Neuronal stem cell (in vitro differentiated cells): Measurements from ENCODE around the gene MYBBP1A.

Source experiments
- DNase-seq: peaks from one replicate; pipeline ENCODE4 v3.0.0-alpha.2; 2013; ENCODE audit warnings: low spot score
- H2AFZ ChIP-seq: one replicate; pipeline ENCODE4 v1.6.1; 2013; ENCODE audit warnings: mild to moderate bottlenecking, low read length, inconsistent platforms
- H2AK5ac ChIP-seq: 2 replicates; pipeline ENCODE4 v1.6.1; 2013; ENCODE audit warnings: low read depth, mild to moderate bottlenecking, inconsistent platforms, low read length, moderate library complexity, mixed read lengths
- H2BK120ac ChIP-seq: 2 replicates; pipeline ENCODE4 v1.6.1; 2013; ENCODE audit warnings: low read depth, mild to moderate bottlenecking, inconsistent platforms, low read length, moderate library complexity, mixed read lengths
- H2BK12ac ChIP-seq: one replicate; pipeline ENCODE4 v1.6.1; 2013; ENCODE audit warnings: low read length, inconsistent platforms
- H2BK15ac ChIP-seq: 2 replicates; pipeline ENCODE4 v1.6.1; 2013; ENCODE audit warnings: mild to moderate bottlenecking, low read length, inconsistent platforms, mixed read lengths
- H2BK5ac ChIP-seq: one replicate; pipeline ENCODE4 v1.6.1; 2013; ENCODE audit warnings: inconsistent platforms, mild to moderate bottlenecking, low read length, moderate library complexity
- H3K14ac ChIP-seq: one replicate; pipeline ENCODE4 v1.6.1; 2013; ENCODE audit warnings: low read length, inconsistent platforms
- H3K18ac ChIP-seq: 2 replicates; pipeline ENCODE4 v1.6.1; 2013; ENCODE audit warnings: low read length, inconsistent platforms
- H3K23ac ChIP-seq: 2 replicates; pipeline ENCODE4 v1.6.1; 2013; ENCODE audit warnings: low read depth, mild to moderate bottlenecking, mixed read lengths, low read length, inconsistent platforms; ENCODE audit not compliant: poor library complexity
- H3K27ac ChIP-seq: replicated peaks from 3 replicates; pipeline ENCODE4 v1.5.1; 2013; ENCODE audit warnings: low read length, inconsistent platforms
- H3K27me3 ChIP-seq, 3 experiments: 2 replicates each; pipeline ENCODE4 v1.6.1; 2013; ENCODE audit warnings: low read length in 3 of 3, mild to moderate bottlenecking in 2 of 3, inconsistent platforms in 1 of 3, low read depth in 1 of 3, mixed read lengths in 1 of 3, moderate library complexity in 1 of 3; ENCODE audit not compliant: control insufficient read depth in 3 of 3, insufficient read depth in 3 of 3
- H3K36me3 ChIP-seq, 2 donors: replicated peaks in 1 of 2; 2 replicates each; pipeline ENCODE4 v1.6.1; 2013; ENCODE audit warnings: low read length in 2 of 2; ENCODE audit not compliant: control insufficient read depth in 2 of 2, insufficient read depth in 2 of 2
- H3K4ac ChIP-seq: 2 replicates; pipeline ENCODE4 v1.6.1; 2013; ENCODE audit warnings: inconsistent platforms, mild to moderate bottlenecking, low read length, moderate library complexity
- H3K4me1 ChIP-seq, 2 donors: 1 replicate in 1 of 2; 2 replicates in 1 of 2; pipeline ENCODE4 v1.6.1; 2013; ENCODE audit warnings: low read length in 2 of 2, low read depth in 1 of 2; ENCODE audit not compliant: control insufficient read depth in 2 of 2, insufficient read depth in 1 of 2
- H3K4me2 ChIP-seq: one replicate; pipeline ENCODE4 v1.6.1; 2013; ENCODE audit warnings: mild to moderate bottlenecking, low read length, inconsistent platforms; ENCODE audit not compliant: insufficient read depth, poor library complexity, severe bottlenecking
- H3K4me3 ChIP-seq, 2 donors: 2 replicates each; pipeline ENCODE4 v1.5.1; 2013; ENCODE audit warnings: low read length in 2 of 2, mild to moderate bottlenecking in 2 of 2, inconsistent platforms in 1 of 2, moderate library complexity in 1 of 2
- H3K79me1 ChIP-seq: one replicate; pipeline ENCODE4 v1.6.1; 2013; ENCODE audit warnings: low read depth, mild to moderate bottlenecking, inconsistent platforms, low read length, moderate library complexity
- H3K9ac ChIP-seq: one replicate; pipeline ENCODE4 v1.6.1; 2013; ENCODE audit warnings: mild to moderate bottlenecking, low read depth, low read length, inconsistent platforms; ENCODE audit not compliant: poor library complexity
- H3K9me3 ChIP-seq, 2 donors: replicated peaks in 1 of 2; 2 replicates each; pipeline versions ENCODE3 to v1.6.1; 2013; ENCODE audit warnings: low read length in 2 of 2, mild to moderate bottlenecking in 2 of 2, inconsistent platforms in 1 of 2, low read depth in 1 of 2, mixed read lengths in 1 of 2, moderate library complexity in 1 of 2; ENCODE audit not compliant: control insufficient read depth in 2 of 2, insufficient read depth in 1 of 2
- H4K8ac ChIP-seq: one replicate; pipeline ENCODE4 v1.6.1; 2013; ENCODE audit warnings: low read depth, mild to moderate bottlenecking, inconsistent platforms, low read length, moderate library complexity
- H4K91ac ChIP-seq: one replicate; pipeline ENCODE4 v1.6.1; 2013; ENCODE audit warnings: low read length, low read depth, mild to moderate bottlenecking, inconsistent platforms; ENCODE audit not compliant: poor library complexity
- WGBS, 2 donors: extraction: QIAGEN DNeasy Blood & Tissue Kit; methylation state at CpG; one replicate each; pipeline ENCODE4 v1.1.7; 2013; ENCODE audit warnings: missing lambda C conversion rate in 2 of 2, mixed read lengths in 1 of 2; ENCODE audit not compliant: insufficient read length in 2 of 2, insufficient replicate concordance in 1 of 2; ENCODE audit errors: extremely low coverage in 2 of 2; 5-methylcytosine and 5-hydroxymethylcytosine counted together

The MYBBP1A gene

DNA sequence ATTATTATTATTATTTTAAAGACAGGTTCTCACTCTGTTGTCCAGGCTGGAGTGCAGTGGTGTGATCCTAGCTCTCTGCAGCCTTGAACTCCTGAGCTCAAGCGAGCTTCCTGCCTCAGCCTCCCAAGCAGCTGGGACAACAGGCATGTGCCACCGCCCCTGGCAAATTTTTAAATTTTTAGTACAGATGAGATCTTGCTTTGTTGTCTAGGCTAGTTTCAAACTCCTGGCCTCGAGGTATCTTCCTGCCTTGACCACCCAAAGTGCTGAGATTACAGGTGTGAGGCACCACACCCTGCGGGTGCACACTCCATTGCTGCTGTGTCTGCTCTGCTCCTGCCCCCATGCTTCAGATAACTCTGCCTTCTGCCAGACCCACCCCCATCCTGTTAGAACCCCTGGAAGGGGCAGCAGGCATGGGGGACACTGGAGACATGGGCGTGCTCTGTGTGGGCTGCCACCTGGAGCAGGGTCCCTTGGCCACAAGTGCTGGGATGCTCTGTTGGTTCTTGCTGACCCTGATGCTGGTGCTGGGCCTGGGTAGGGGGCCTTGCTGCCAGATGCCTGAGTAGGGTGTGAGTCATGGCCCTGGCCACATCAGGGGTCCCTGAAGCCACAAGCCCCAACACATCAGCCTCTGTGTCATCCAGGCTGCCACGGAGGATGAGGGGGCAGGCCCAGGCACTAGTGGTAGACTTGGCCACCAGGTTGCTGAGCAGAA, 2.6 kb upstream of the MYBBP1A start:
- no peak overlapping the region for H3K4me3 ChIP-seq
- no peaks in the 10 kb centered on the region for H3K9me3 ChIP-seq
- peak overlapping the region; percentile 71 for H3K14ac ChIP-seq
- H3K27me3 ChIP-seq = peaks cover 0 to 13% (median 0%) of the 10 kb centered on the region in 3 experiments
- no peak overlapping the region for H4K8ac ChIP-seq
- H3K4me1 ChIP-seq = peaks cover 13 to 32% of the 10 kb centered on the region in 2 donors
- peak overlapping the region; percentile 14 for H3K23ac ChIP-seq
- H4K91ac ChIP-seq = no peak overlapping the region
- H3K9ac ChIP-seq = peak overlapping the region; percentile 63
- peak overlapping the region; percentile 83 for H2AK5ac ChIP-seq
- H2BK12ac ChIP-seq = peak overlapping the region; percentile 44
- peak overlapping the region; percentile 47 for H3K4ac ChIP-seq
- H3K79me1 ChIP-seq = peaks cover 4% of the 10 kb centered on the region
- H2BK15ac ChIP-seq = peak overlapping the region; percentile 54
- H3K27ac ChIP-seq = no peak overlapping the region
- WGBS, 2 donors = no CpG with 5 or more reads among the region's 6 CpGs
- no peak overlapping the region for H2AFZ ChIP-seq
- DNase-seq = no peak
- peaks cover 6 to 14% of the 10 kb centered on the region in 2 donors for H3K36me3 ChIP-seq
- peak overlapping the region; percentile 19 for H3K18ac ChIP-seq
- H3K4me2 ChIP-seq = no peak overlapping the region
- no peak overlapping the region for H2BK120ac ChIP-seq
- H2BK5ac ChIP-seq = no peak overlapping the region

DNA sequence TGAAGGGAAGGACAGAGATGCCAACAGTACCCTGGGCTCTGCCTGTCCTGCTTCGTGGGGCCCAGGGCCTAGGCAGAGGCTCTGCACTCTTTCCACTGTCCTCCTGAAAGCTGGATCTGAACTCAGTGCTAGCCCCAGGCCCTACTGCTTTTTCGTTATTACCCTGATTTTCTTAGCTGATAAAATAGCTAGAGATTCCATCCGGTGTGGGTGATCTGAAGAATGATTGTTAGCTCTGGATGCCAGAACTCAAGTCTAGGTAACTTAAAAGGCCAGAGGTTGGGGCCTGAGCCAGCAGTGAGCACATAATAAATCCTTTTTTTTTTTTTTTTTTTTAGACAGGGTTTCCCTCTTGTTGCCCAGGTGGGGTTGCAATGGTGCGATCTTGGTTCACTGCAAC, 1.8 kb upstream of the MYBBP1A start:
- H2AK5ac ChIP-seq = peak overlapping the region; percentile 12
- H3K9me3 ChIP-seq = no peaks in the 10 kb centered on the region
- H3K79me1 ChIP-seq = peaks cover 4% of the 10 kb centered on the region
- no peak overlapping the region for H3K9ac ChIP-seq
- no peak for DNase-seq
- H3K23ac ChIP-seq = no peak overlapping the region
- no peak overlapping the region for H2AFZ ChIP-seq
- H4K8ac ChIP-seq = no peak overlapping the region
- H3K4ac ChIP-seq = no peak overlapping the region
- no peak overlapping the region for H2BK12ac ChIP-seq
- H2BK120ac ChIP-seq = no peak overlapping the region
- H3K27ac ChIP-seq = no peak overlapping the region
- WGBS, 2 donors = no CpG with 5 or more reads among the region's 4 CpGs
- no peak overlapping the region for H3K4me2 ChIP-seq
- H3K36me3 ChIP-seq = peaks cover 12 to 21% of the 10 kb centered on the region in 2 donors
- peaks cover 0 to 5% (median 0%) of the 10 kb centered on the region in 3 experiments for H3K27me3 ChIP-seq
- H2BK15ac ChIP-seq = no peak overlapping the region
- no peak overlapping the region for H4K91ac ChIP-seq
- H2BK5ac ChIP-seq = no peak overlapping the region
- no peak overlapping the region for H3K4me3 ChIP-seq
- peaks cover 13 to 32% of the 10 kb centered on the region in 2 donors for H3K4me1 ChIP-seq
- no peak overlapping the region for H3K14ac ChIP-seq
- no peak overlapping the region for H3K18ac ChIP-seq

DNA sequence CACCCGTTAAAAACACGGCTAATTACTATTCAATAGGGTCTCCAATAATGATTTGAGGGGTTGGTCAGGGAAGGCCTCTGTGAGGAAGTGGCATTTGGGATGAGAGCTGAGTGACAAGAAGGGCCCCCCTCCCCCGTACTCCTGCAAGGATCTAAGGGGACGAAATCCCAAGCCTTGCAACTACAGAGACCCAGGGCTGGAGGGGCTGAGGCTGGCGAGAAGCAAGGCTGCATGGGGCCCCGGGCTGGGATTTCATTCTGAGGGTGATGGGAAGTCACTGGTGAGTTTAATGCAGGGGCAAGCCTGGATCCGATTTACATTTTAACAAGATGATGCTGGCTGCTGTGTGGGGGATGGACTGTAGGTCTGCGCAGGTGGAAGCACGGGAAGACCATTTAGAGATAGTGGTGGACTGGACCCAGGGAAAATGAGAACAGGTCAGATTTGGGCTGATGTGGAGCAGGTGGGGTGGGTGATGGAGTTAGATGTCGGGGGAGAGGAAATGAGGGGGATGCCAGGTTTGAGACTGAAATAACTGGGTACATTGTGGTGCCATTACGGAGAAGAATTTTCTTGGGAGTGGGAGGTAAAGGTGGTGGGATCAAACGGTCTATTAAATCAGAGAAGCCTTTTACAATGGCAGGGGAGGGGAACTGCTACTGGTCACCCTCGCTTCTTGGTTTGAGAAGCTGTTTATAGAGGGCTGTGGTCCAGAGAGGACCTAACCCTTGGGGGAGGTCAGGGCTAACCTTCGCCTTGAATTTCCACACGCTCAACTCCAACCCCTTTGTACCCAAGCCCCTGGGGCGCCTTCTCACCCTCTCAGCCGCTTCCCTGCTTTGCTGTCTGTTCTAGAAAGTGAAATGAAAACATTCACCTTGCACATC, 932 bp upstream of the MYBBP1A start:
- H2BK12ac ChIP-seq = no peak overlapping the region
- peak overlapping the region; percentile 79 for H3K18ac ChIP-seq
- no peak overlapping the region for H3K14ac ChIP-seq
- peaks cover 17 to 28% of the 10 kb centered on the region in 2 donors for H3K36me3 ChIP-seq
- DNase-seq = no peak
- H4K91ac ChIP-seq = no peak overlapping the region
- peaks cover 13 to 32% of the 10 kb centered on the region in 2 donors for H3K4me1 ChIP-seq
- peak overlapping the region; percentile 83 for H2AK5ac ChIP-seq
- H3K27ac ChIP-seq = peak overlapping the region; percentile 86
- peak overlapping the region; percentile 64 for H3K9ac ChIP-seq
- peak overlapping the region; percentile 93 for H2AFZ ChIP-seq
- H3K23ac ChIP-seq = no peak overlapping the region
- H2BK15ac ChIP-seq = no peak overlapping the region
- peak overlapping the region; percentile 38 for H3K4ac ChIP-seq
- peak overlapping the region; percentile 79 for H3K4me2 ChIP-seq
- peak overlapping the region; percentile 52 for H4K8ac ChIP-seq
- no peaks in the 10 kb centered on the region for H3K9me3 ChIP-seq
- H3K79me1 ChIP-seq = peaks cover 6% of the 10 kb centered on the region
- H2BK120ac ChIP-seq = no peak overlapping the region
- 100% methylated on average over 1 of the region's 17 CpGs; no CpG with 5 or more reads in 1 of the 2 donors for WGBS, 2 donors
- H3K27me3 ChIP-seq = peaks cover 0 to 4% (median 0%) of the 10 kb centered on the region in 3 experiments
- peak overlapping the region; percentile 78 to 92 for H3K4me3 ChIP-seq
- peak overlapping the region; percentile 78 for H2BK5ac ChIP-seq
